Fibroblast of lung (primary cell): Measurements from ENCODE around the gene MAP3K2.

Experiments
- EZH2 ChIP-seq: IDR thresholded peaks from 2 replicates; pipeline ENCODE4 v1.5.1; 2012; ENCODE audit warnings: low read length, control low read depth, mild to moderate bottlenecking; ENCODE audit errors: missing control alignments
- TF ChIP-seq, protein P1 (sequence below), 2 donors: IDR thresholded peaks in 1 of 2; conservative IDR thresholded peaks in 1 of 2; 1 replicate in 1 of 2; 2 replicates in 1 of 2; pipeline ENCODE4 v1.5.1; 2011 to 2012; ENCODE audit warnings: low read length in 2 of 2, control low read depth in 1 of 2, inconsistent platforms in 1 of 2, low read depth in 1 of 2, mild to moderate bottlenecking in 1 of 2

- TF ChIP-seq, protein P1, sequence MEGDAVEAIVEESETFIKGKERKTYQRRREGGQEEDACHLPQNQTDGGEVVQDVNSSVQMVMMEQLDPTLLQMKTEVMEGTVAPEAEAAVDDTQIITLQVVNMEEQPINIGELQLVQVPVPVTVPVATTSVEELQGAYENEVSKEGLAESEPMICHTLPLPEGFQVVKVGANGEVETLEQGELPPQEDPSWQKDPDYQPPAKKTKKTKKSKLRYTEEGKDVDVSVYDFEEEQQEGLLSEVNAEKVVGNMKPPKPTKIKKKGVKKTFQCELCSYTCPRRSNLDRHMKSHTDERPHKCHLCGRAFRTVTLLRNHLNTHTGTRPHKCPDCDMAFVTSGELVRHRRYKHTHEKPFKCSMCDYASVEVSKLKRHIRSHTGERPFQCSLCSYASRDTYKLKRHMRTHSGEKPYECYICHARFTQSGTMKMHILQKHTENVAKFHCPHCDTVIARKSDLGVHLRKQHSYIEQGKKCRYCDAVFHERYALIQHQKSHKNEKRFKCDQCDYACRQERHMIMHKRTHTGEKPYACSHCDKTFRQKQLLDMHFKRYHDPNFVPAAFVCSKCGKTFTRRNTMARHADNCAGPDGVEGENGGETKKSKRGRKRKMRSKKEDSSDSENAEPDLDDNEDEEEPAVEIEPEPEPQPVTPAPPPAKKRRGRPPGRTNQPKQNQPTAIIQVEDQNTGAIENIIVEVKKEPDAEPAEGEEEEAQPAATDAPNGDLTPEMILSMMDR (conservative IDR thresholded peaks at IDR 0.05 in 1 of 2, IDR thresholded peaks at IDR 0.05 in 1 of 2; ENCODE audit: low read depth in 1 of 2, low read length in 2 of 2) = no peak
- TF ChIP-seq EZH2 = no peak
Measured at GRCh38 chr2:127302168-127302567, 85.6 kb downstream of the MAP3K2 start.
